Measurements from ENCODE around the gene CRABP2.

Gene CRABP2

GRCh38 chr1:156700736-156701531 lies 4.4 kb downstream of the CRABP2 start:
- no peak for DNase-seq

GRCh38 chr1:156698995-156699394 lies 6.4 kb downstream of the CRABP2 start:
- Histone ChIP-seq H3K4me2 (ENCODE audit: low read depth, low read length) (no peak overlapping the region), H3K9me2 (replicated peaks; ENCODE audit: insufficient read depth, low read length) (no peaks in the 10 kb centered on the region), H3F3A (ENCODE audit: insufficient read depth, low read length) (no peaks in the 10 kb centered on the region), H3K4me1 (ENCODE audit: low read length) (no peaks in the 10 kb centered on the region), H3K4me3 (ENCODE audit: low read length) (no peak overlapping the region), H3K36me3 (replicated peaks; ENCODE audit: insufficient read depth, low read length) (no peaks in the 10 kb centered on the region), H3K9ac (ENCODE audit: low read length) (no peak overlapping the region), H3K27ac (ENCODE audit: low read length) (no peak overlapping the region), H3K27me3 (replicated peaks; ENCODE audit: insufficient read depth, low read length) (peaks cover 50% of the 10 kb centered on the region), H3K79me2 (ENCODE audit: low read length) (no peaks in the 10 kb centered on the region), H3K9me3 (replicated peaks; ENCODE audit: insufficient read depth, low read length) (no peaks in the 10 kb centered on the region), H2AFZ (ENCODE audit: low read length) (no peak overlapping the region), H4K20me1 (ENCODE audit: insufficient read depth, low read length) (no peaks in the 10 kb centered on the region)
- DNase-seq, result no peak
- no peak for TF ChIP-seq EZH2 (optimal IDR thresholded peaks at IDR 0.05; ENCODE audit: low read depth, low read length)
- TF ChIP-seq, protein P1, sequence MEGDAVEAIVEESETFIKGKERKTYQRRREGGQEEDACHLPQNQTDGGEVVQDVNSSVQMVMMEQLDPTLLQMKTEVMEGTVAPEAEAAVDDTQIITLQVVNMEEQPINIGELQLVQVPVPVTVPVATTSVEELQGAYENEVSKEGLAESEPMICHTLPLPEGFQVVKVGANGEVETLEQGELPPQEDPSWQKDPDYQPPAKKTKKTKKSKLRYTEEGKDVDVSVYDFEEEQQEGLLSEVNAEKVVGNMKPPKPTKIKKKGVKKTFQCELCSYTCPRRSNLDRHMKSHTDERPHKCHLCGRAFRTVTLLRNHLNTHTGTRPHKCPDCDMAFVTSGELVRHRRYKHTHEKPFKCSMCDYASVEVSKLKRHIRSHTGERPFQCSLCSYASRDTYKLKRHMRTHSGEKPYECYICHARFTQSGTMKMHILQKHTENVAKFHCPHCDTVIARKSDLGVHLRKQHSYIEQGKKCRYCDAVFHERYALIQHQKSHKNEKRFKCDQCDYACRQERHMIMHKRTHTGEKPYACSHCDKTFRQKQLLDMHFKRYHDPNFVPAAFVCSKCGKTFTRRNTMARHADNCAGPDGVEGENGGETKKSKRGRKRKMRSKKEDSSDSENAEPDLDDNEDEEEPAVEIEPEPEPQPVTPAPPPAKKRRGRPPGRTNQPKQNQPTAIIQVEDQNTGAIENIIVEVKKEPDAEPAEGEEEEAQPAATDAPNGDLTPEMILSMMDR (IDR thresholded peaks at IDR 0.05; ENCODE audit: low read length), result no peak
- TF ChIP-seq EZH2phosphoT487 (IDR thresholded peaks at IDR 0.05; ENCODE audit: low read length), result no peak

More at GRCh38 chr1:156700736-156701531, 4.4 kb downstream of the CRABP2 start:
- Histone ChIP-seq H3K4me3 (ENCODE audit: low read length) (no peak overlapping the region), H3K79me2 (ENCODE audit: low read length) (no peaks in the 10 kb centered on the region), H3K9me3 (replicated peaks; ENCODE audit: insufficient read depth, low read length) (no peaks in the 10 kb centered on the region), H3K4me1 (ENCODE audit: low read length) (peaks cover 10% of the 10 kb centered on the region), H4K20me1 (ENCODE audit: insufficient read depth, low read length) (no peaks in the 10 kb centered on the region), H3K4me2 (ENCODE audit: low read depth, low read length) (no peak overlapping the region), H3K9ac (ENCODE audit: low read length) (no peak overlapping the region), H3F3A (ENCODE audit: insufficient read depth, low read length) (no peaks in the 10 kb centered on the region; the same call in 1 of the 2 replicates), H3K27ac (ENCODE audit: low read length) (no peak overlapping the region), H3K9me2 (replicated peaks; ENCODE audit: insufficient read depth, low read length) (no peaks in the 10 kb centered on the region), H3K36me3 (replicated peaks; ENCODE audit: insufficient read depth, low read length) (no peaks in the 10 kb centered on the region), H2AFZ (ENCODE audit: low read length) (no peak overlapping the region), H3K27me3 (replicated peaks; ENCODE audit: insufficient read depth, low read length) (peaks cover 60% of the 10 kb centered on the region)
- TF ChIP-seq, protein P1 (IDR thresholded peaks at IDR 0.05; ENCODE audit: low read length), result no peak
- TF ChIP-seq EZH2phosphoT487 (IDR thresholded peaks at IDR 0.05; ENCODE audit: low read length) (no peak), EZH2 (optimal IDR thresholded peaks at IDR 0.05; ENCODE audit: low read depth, low read length) (no peak)

GRCh38 chr1:156697481-156697880 lies 7.9 kb downstream of the CRABP2 start:
- no peak overlapping the region for H3K4me2 ChIP-seq (ENCODE audit: low read depth, low read length)
- H3K27me3 ChIP-seq (replicated peaks; ENCODE audit: insufficient read depth, low read length), result peaks cover 51% of the 10 kb centered on the region
- no peak overlapping the region for H3K4me3 ChIP-seq (ENCODE audit: low read length)
- no peaks in the 10 kb centered on the region for H3K9me2 ChIP-seq (replicated peaks; ENCODE audit: insufficient read depth, low read length)
- no peaks in the 10 kb centered on the region for H3K4me1 ChIP-seq (ENCODE audit: low read length)
- no peak for DNase-seq
- no peaks in the 10 kb centered on the region for H3F3A ChIP-seq (ENCODE audit: insufficient read depth, low read length)
- no peak overlapping the region for H2AFZ ChIP-seq (ENCODE audit: low read length)
- no peak overlapping the region for H3K27ac ChIP-seq (ENCODE audit: low read length)
- no peaks in the 10 kb centered on the region for H4K20me1 ChIP-seq (ENCODE audit: insufficient read depth, low read length)
- H3K9me3 ChIP-seq (replicated peaks; ENCODE audit: insufficient read depth, low read length), result no peaks in the 10 kb centered on the region
- H3K36me3 ChIP-seq (replicated peaks; ENCODE audit: insufficient read depth, low read length), result no peaks in the 10 kb centered on the region
- H3K9ac ChIP-seq (ENCODE audit: low read length), result no peak overlapping the region
- H3K79me2 ChIP-seq (ENCODE audit: low read length), result no peaks in the 10 kb centered on the region
- TF ChIP-seq EZH2phosphoT487 (IDR thresholded peaks at IDR 0.05; ENCODE audit: low read length) (no peak), EZH2 (optimal IDR thresholded peaks at IDR 0.05; ENCODE audit: low read depth, low read length) (no peak)
- TF ChIP-seq, protein P1 (IDR thresholded peaks at IDR 0.05; ENCODE audit: low read length), result no peak

Data from MM.1S (cell line).